Endometrial microvascular endothelial cells (primary cell): Measurements from ENCODE around the gene RECQL5. TPM values are rescaled to one million over a fixed set of nuclear protein-coding genes. Genes with fewer than 3 reads are reported as not detected.

ENCODE experiments used
- in situ Hi-C: cut with HindIII; loops from 2 replicates; pipeline ENCODE4 v1.10.0; 2017; ENCODE audit warnings: low sequenced_read_pairs, low pct_unique_long_range_greater_than_20kb; ENCODE audit errors: inconsistent ontology term
- total RNA-seq: library from RNA; depleted of rRNA; stranded (reverse); fragments of >200 nt; gene quantifications from one replicate; pipeline ENCODE4 v1.2.3, GENCODE V29; 2015; ENCODE audit errors: inconsistent ontology term

RECQL5 gene
- total RNA-seq, 1 donor from 2014 or later: 9.8 TPM

GRCh38 chr17:75654176-75654575, 12.8 kb downstream of the RECQL5 start:
- in situ Hi-C loops: no loop called here

GRCh38 chr17:75652934-75653549, 13.9 kb downstream of the RECQL5 start:
- in situ Hi-C loops: no loop called here

- in situ Hi-C loops: no loop called here
Measured at GRCh38 chr17:75652341-75652740, 14.6 kb downstream of the RECQL5 start.

- in situ Hi-C loops: no loop called here
Measured at GRCh38 chr17:75650874-75651273, 16.1 kb downstream of the RECQL5 start.

GRCh38 chr17:75649687-75650086, 17.3 kb downstream of the RECQL5 start:
- in situ Hi-C loops: no loop called here

- in situ Hi-C loops: no loop called here
Measured at GRCh38 chr17:75647921-75648320, 19.0 kb downstream of the RECQL5 start.

GRCh38 chr17:75647061-75647460, 19.9 kb downstream of the RECQL5 start:
- in situ Hi-C loops: no loop called here

- in situ Hi-C loops: no loop called here
Measured at GRCh38 chr17:75646638-75646992, 20.3 kb downstream of the RECQL5 start.

- in situ Hi-C loops: no loop called here
Measured at GRCh38 chr17:75645889-75646637, 20.9 kb downstream of the RECQL5 start.

GRCh38 chr17:75645501-75645888, 21.5 kb downstream of the RECQL5 start:
- in situ Hi-C loops: no loop called here

GRCh38 chr17:75643643-75644017, 23.3 kb downstream of the RECQL5 start:
- in situ Hi-C loops: no loop called here

- in situ Hi-C loops: no loop called here
Measured at GRCh38 chr17:75642784-75643642, 23.9 kb downstream of the RECQL5 start.

GRCh38 chr17:75642182-75642783, 24.7 kb downstream of the RECQL5 start:
- in situ Hi-C loops: no loop called here

- in situ Hi-C loops: no loop called here
Measured at GRCh38 chr17:75641343-75641742, 25.6 kb downstream of the RECQL5 start.

GRCh38 chr17:75640556-75641119, 26.3 kb downstream of the RECQL5 start:
- in situ Hi-C loops: no loop called here

- in situ Hi-C loops: no loop called here
Measured at GRCh38 chr17:75639771-75640555, 27.0 kb downstream of the RECQL5 start.

GRCh38 chr17:75639327-75639726, 27.6 kb downstream of the RECQL5 start:
- in situ Hi-C loops: no loop called here

- in situ Hi-C loops: no loop called here
Measured at GRCh38 chr17:75638893-75639292, 28.1 kb downstream of the RECQL5 start.
